Loucy (cell line): ENCODE results near the gene BANP.

ENCODE experiments used
- H2AFZ ChIP-seq: fragments of 200-600 bp; sonication (generic); 2 replicates; pipeline ENCODE4 v1.6.0; 2016; ENCODE audit warnings: antibody characterized with exemption, mild to moderate bottlenecking, low read length, moderate library complexity
- H3F3A ChIP-seq: fragments of 200-600 bp; 2 replicates; pipeline ENCODE4 v1.6.0; 2016; ENCODE audit warnings: antibody characterized with exemption, low read depth, mild to moderate bottlenecking
- H3K27me3 ChIP-seq: fragments of 200-600 bp; sonication (generic); 2 replicates; pipeline ENCODE4 v1.6.1; 2014; ENCODE audit warnings: low read length, mild to moderate bottlenecking; ENCODE audit not compliant: insufficient read depth, poor library complexity, severe bottlenecking
- H3K36me3 ChIP-seq: fragments of 200-600 bp; sonication (generic); 2 replicates; pipeline ENCODE4 v1.6.1; 2016; ENCODE audit warnings: low read length; ENCODE audit not compliant: insufficient read depth
- H3K4me1 ChIP-seq: fragments of 200-600 bp; sonication (generic); 2 replicates; pipeline ENCODE4 v1.5.1; 2014; ENCODE audit warnings: low read length, mild to moderate bottlenecking; ENCODE audit not compliant: insufficient read depth, poor library complexity, severe bottlenecking
- H3K4me2 ChIP-seq: fragments of 200-600 bp; sonication (generic); 2 replicates; pipeline ENCODE4 v1.6.0; 2014; ENCODE audit warnings: antibody characterized with exemption, low read length, low read depth, mild to moderate bottlenecking; ENCODE audit not compliant: poor library complexity, severe bottlenecking
- H3K4me3 ChIP-seq: fragments of 200-600 bp; sonication (generic); 2 replicates; pipeline ENCODE4 v1.5.1; 2014; ENCODE audit warnings: low read length, mild to moderate bottlenecking, mixed read lengths; ENCODE audit not compliant: poor library complexity, severe bottlenecking
- H3K79me2 ChIP-seq: fragments of 200-600 bp; sonication (generic); 2 replicates; pipeline ENCODE4 v1.6.1; 2014; ENCODE audit warnings: low read length; ENCODE audit not compliant: insufficient read depth
- H3K9ac ChIP-seq: fragments of 200-600 bp; sonication (generic); 2 replicates; pipeline ENCODE4 v1.6.0; 2014; ENCODE audit warnings: mild to moderate bottlenecking, low read depth, low read length, moderate library complexity; ENCODE audit not compliant: poor library complexity, severe bottlenecking
- H3K9me2 ChIP-seq: fragments of 200-600 bp; sonication (generic); replicated peaks from 2 replicates; pipeline ENCODE4 v1.6.1; 2016; ENCODE audit warnings: low read depth, low read length, mixed read lengths
- H3K9me3 ChIP-seq: fragments of 200-600 bp; sonication (generic); 2 replicates; pipeline ENCODE4 v1.6.1; 2014; ENCODE audit warnings: mild to moderate bottlenecking, antibody characterized with exemption, low read length, low read depth; ENCODE audit not compliant: insufficient read depth
- H4K20me1 ChIP-seq: fragments of 200-600 bp; sonication (generic); 2 replicates; pipeline ENCODE4 v1.6.0; 2014; ENCODE audit warnings: antibody characterized with exemption, low read length, mild to moderate bottlenecking; ENCODE audit not compliant: insufficient read depth, poor library complexity, severe bottlenecking
- CTCF ChIP-seq: fragments of 200-600 bp; sonication (generic); conservative IDR thresholded peaks from 2 replicates; pipeline ENCODE4 v1.5.1; 2014; ENCODE audit warnings: mild to moderate bottlenecking, antibody characterized with exemption, low read length
- EZH2phosphoT487 ChIP-seq: fragments of 200-600 bp; IDR thresholded peaks from 2 replicates; pipeline ENCODE4 v1.6.1; 2018; ENCODE audit warnings: antibody characterized with exemption, mild to moderate bottlenecking, moderate library complexity, borderline replicate concordance

BANP gene

GRCh38 chr16:87918866-87919680 lies 32.2 kb upstream of the BANP start:
- H3K4me3 ChIP-seq = no peak overlapping the region
- no peaks in the 10 kb centered on the region for H3F3A ChIP-seq
- no peaks in the 10 kb centered on the region for H3K9me3 ChIP-seq
- no peaks in the 10 kb centered on the region for H3K9me2 ChIP-seq
- no peaks in the 10 kb centered on the region for H3K27me3 ChIP-seq
- H4K20me1 ChIP-seq = no peaks in the 10 kb centered on the region
- no peak overlapping the region for H3K9ac ChIP-seq
- no peak overlapping the region for H3K4me2 ChIP-seq
- no peaks in the 10 kb centered on the region for H3K4me1 ChIP-seq
- H3K36me3 ChIP-seq = no peaks in the 10 kb centered on the region
- H3K79me2 ChIP-seq = no peaks in the 10 kb centered on the region
- H2AFZ ChIP-seq = no peak overlapping the region
- TF ChIP-seq CTCF (no peak), EZH2phosphoT487 (no peak)

GRCh38 chr16:87919681-87919994 lies 31.6 kb upstream of the BANP start:
- H3K4me2 ChIP-seq = no peak overlapping the region
- H3K79me2 ChIP-seq = no peaks in the 10 kb centered on the region
- no peaks in the 10 kb centered on the region for H3K27me3 ChIP-seq
- H3F3A ChIP-seq = no peaks in the 10 kb centered on the region
- no peaks in the 10 kb centered on the region for H3K9me3 ChIP-seq
- no peaks in the 10 kb centered on the region for H3K36me3 ChIP-seq
- no peaks in the 10 kb centered on the region for H3K4me1 ChIP-seq
- no peaks in the 10 kb centered on the region for H4K20me1 ChIP-seq
- H3K9me2 ChIP-seq = no peaks in the 10 kb centered on the region
- H2AFZ ChIP-seq = no peak overlapping the region
- no peak overlapping the region for H3K4me3 ChIP-seq
- TF ChIP-seq EZH2phosphoT487 (no peak), CTCF (no peak)
- no peak overlapping the region for H3K9ac ChIP-seq

- no peak for TF ChIP-seq CTCF
- TF ChIP-seq EZH2phosphoT487 = no peak
- H3K9me3 ChIP-seq = no peaks in the 10 kb centered on the region
- no peaks in the 10 kb centered on the region for H3K4me1 ChIP-seq
- H3K4me3 ChIP-seq = no peak overlapping the region
- no peak overlapping the region for H3K4me2 ChIP-seq
- no peaks in the 10 kb centered on the region for H3K79me2 ChIP-seq
- H3F3A ChIP-seq = no peaks in the 10 kb centered on the region
- no peak overlapping the region for H3K9ac ChIP-seq
- no peaks in the 10 kb centered on the region for H3K9me2 ChIP-seq
- H4K20me1 ChIP-seq = no peaks in the 10 kb centered on the region
- H2AFZ ChIP-seq = no peak overlapping the region
- H3K27me3 ChIP-seq = no peaks in the 10 kb centered on the region
- no peaks in the 10 kb centered on the region for H3K36me3 ChIP-seq
Observed at GRCh38 chr16:87921236-87921773, 29.9 kb upstream of the BANP start.
